Mucosa of descending colon (tissue), 3 donors: ENCODE measurements around the gene ITSN1. TPM values are rescaled to one million over a fixed set of nuclear protein-coding genes. Genes with fewer than 3 reads are reported as not detected.
A peak's percentile ranks its signal among the peaks of the same experiment; 100 is the strongest.

Experiments used
- ATAC-seq: fragments of 200-7000 bp; cut with Tn5 transposase; one replicate; pipeline ENCODE4 v1.9.1; 2020; ENCODE audit warnings: mild to moderate bottlenecking, moderate library complexity
- DNase-seq, 3 donors: peaks; one replicate each; pipeline ENCODE4 v3.0.0-alpha.2; 2020
- H3K36me3 ChIP-seq: fragments of 200-600 bp; one replicate; pipeline ENCODE4 v1.8.0; 2021; ENCODE audit warnings: low read depth, mild to moderate bottlenecking
- H3K4me1 ChIP-seq: fragments of 200-600 bp; one replicate; pipeline ENCODE4 v1.8.0; 2021; ENCODE audit warnings: low read depth, mild to moderate bottlenecking
- H3K4me3 ChIP-seq: fragments of 200-600 bp; one replicate; pipeline ENCODE4 v1.8.0; 2021; ENCODE audit warnings: mild to moderate bottlenecking
- H3K9me3 ChIP-seq: fragments of 200-600 bp; one replicate; pipeline ENCODE4 v1.8.0; 2021; ENCODE audit warnings: mild to moderate bottlenecking
- intact Hi-C, 2 donors: fragments of 100-400 bp; cut with DNase I in 1 of 2; cut with micrococcal nuclease in 1 of 2; formaldehyde crosslinking; loops; one replicate each; pipeline versions ENCODE4 v1.11.0 to v1.11.1; 2022; cut with DNase I, micrococcal nuclease
- total RNA-seq, 3 donors: library from RNA; stranded (reverse); fragmentation: NEBNext Ultra II Directional in 2 of 3; extraction: Animal tissue kit (Norgen Biotek cat#: 25700) in 2 of 3; gene quantifications; one replicate each; pipeline versions ENCODE4 v1.2.1 to v1.2.4, GENCODE V29; 2021 to 2023
- TF ChIP-seq, protein P1 (sequence below): fragments of 200-600 bp; IDR thresholded peaks from one replicate; pipeline ENCODE4 v1.8.0; 2022; ENCODE audit warnings: antibody characterized with exemption, mild to moderate bottlenecking
- donor health status: DM: no; HTN: no; CAD: no; lungs with moderate emphysema.
- donor health status: DM: no; HTN: no; CAD: no.
- donor health status: DM: no; HTN: yes; CAD: no.

ITSN1 gene
- total RNA-seq, 3 donors from 2014 or later = 35.6 to 54.8 (median 45.3) TPM

DNA sequence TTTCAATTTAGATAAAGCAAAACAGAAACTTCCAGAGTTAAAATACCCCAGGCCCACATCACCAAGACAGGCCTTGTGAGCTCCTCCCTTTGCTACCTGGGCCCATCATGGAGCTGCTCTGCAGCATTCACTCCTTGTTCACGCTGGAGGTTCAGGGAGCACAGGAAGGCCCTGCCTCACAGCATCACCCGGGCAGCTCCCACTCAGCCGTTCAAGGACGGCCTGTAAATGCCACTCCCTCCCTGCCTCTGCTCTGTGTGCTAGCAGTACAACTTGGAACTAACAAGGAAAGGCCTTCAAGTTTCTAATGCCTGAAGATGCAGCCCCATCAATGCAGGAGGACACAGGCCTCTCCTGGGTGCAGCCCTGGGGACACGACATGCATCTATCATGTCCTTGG is 261.7 kb downstream of the ITSN1 start:
- H3K4me1 ChIP-seq = no peaks in the 10 kb centered on the region
- TF ChIP-seq, protein P1, sequence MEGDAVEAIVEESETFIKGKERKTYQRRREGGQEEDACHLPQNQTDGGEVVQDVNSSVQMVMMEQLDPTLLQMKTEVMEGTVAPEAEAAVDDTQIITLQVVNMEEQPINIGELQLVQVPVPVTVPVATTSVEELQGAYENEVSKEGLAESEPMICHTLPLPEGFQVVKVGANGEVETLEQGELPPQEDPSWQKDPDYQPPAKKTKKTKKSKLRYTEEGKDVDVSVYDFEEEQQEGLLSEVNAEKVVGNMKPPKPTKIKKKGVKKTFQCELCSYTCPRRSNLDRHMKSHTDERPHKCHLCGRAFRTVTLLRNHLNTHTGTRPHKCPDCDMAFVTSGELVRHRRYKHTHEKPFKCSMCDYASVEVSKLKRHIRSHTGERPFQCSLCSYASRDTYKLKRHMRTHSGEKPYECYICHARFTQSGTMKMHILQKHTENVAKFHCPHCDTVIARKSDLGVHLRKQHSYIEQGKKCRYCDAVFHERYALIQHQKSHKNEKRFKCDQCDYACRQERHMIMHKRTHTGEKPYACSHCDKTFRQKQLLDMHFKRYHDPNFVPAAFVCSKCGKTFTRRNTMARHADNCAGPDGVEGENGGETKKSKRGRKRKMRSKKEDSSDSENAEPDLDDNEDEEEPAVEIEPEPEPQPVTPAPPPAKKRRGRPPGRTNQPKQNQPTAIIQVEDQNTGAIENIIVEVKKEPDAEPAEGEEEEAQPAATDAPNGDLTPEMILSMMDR = no peak
- H3K36me3 ChIP-seq = peaks cover 11% of the 10 kb centered on the region
- intact Hi-C loops = no loop called here
- ATAC-seq (no peak), DNase-seq (no peak)
- H3K9me3 ChIP-seq = no peaks in the 10 kb centered on the region
- no peak overlapping the region for H3K4me3 ChIP-seq

DNA sequence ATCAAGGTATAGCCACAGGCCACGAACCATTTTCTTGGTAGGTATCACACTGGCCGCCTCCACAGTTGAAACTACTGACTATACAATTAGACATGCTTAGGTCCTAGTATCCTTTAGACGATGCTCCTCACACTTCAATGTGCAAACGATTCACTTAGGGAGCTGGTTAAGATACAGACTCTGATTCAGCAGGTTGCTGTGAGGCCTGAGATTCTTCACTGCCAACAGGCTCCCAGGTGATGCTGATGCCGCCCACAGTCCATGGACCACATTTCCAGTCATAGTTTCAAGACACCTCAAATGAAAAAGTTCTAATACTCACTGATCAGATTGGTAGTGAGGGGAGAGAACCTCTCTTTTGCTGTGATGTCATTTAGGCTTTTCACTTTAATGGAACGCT is 266.5 kb downstream of the ITSN1 start:
- intact Hi-C loops = no loop called here
- Histone ChIP-seq H3K4me1 (no peaks in the 10 kb centered on the region), H3K36me3 (peaks cover 11% of the 10 kb centered on the region), H3K4me3 (no peak overlapping the region), H3K9me3 (no peaks in the 10 kb centered on the region)
- ATAC-seq (no peak), DNase-seq (no peak)
- TF ChIP-seq, protein P1 = no peak

DNA sequence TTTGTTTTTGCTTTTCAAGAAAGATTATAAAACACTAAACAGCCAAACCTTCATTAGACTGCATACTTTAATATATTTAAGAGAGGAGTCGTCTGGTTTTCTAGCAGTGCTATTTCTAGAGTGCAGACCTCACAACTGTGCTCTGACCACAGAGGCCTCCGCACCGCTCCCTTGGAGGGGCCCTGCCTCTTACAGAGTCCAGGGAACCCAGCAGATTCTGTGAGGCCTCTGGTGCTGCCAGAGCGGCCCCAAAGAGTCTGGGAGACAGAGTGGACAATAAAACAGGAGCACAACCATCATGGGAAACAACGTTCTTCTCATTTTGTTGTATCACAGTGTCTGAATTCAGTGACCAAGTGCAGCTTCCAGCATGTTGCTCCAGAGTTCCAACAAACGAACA is 267.5 kb downstream of the ITSN1 start:
- intact Hi-C loops = no loop called here
- Histone ChIP-seq H3K4me3 (no peak overlapping the region), H3K36me3 (peaks cover 11% of the 10 kb centered on the region), H3K4me1 (peaks cover 8% of the 10 kb centered on the region), H3K9me3 (no peaks in the 10 kb centered on the region)
- no peak for DNase-seq
- no peak for ATAC-seq
- TF ChIP-seq, protein P1 = no peak

DNA sequence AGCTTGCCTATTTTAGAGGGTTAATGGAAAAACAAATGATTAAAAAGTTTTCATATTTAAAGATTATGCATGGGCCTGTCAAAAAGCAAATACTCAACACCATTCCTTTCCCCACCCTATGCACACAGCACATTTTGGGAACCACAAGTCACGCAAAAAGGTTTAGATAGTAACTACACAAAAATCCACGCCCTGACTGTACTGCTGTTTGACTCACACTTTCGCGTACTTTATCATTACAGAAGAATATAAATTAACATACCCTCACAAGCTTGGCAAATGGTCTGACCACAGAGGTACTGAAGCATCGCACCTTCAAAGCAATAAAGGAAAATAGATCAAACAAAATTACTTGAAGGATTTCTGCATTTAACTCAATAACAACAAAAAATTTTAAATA is 271.9 kb downstream of the ITSN1 start:
- Histone ChIP-seq H3K4me1 (peaks cover 8% of the 10 kb centered on the region), H3K9me3 (no peaks in the 10 kb centered on the region), H3K36me3 (no peaks in the 10 kb centered on the region), H3K4me3 (no peak overlapping the region)
- intact Hi-C loops = no loop called here
- ATAC-seq (no peak), DNase-seq (no peak)
- TF ChIP-seq, protein P1 = no peak

DNA sequence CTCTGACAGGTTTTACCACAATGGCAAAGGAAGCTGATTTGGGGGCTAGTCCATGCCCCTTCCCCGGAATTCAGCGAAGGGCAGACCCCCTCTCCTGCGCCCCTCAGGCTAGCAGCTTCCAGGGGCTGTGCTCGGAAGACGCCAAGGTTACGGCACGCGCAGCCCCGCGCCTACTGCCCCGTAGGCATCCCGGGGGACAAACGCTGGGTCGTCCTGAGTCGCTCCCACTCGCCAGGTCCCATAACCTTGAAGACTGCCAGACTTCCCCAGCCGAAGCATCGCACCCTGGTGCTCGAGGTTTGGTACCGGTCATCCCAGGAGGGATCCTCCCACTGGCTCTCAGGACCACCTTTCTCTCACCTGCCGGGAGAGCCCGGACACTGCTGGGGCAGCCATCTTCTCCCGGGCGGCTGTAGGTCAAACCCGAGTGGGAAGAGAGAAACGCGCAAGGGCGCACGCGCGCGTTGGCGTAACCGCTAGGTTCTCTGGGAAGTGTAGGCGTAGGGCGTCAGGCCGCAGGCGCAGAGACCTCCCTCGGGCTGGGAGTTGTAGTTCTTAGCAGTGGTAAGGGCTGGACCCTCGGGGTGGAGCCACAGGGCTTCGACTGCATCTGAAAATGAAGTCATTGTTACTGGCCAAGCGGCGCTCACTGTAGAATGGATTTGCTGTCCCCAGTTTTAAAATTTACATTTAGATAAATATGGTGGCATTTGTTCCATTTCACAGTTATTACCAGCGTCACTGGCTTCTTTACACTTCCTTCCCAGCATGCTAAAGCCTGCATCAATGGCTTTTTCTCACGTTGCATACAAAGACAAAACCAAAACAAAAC is 273.3 kb downstream of the ITSN1 start, which contains the start of gene ATP5PO:
Gene ATP5PO (minus strand): TSS at position 437 of the 832 bp plus-strand sequence. CDS start 41 bp downstream, at position 396.
- TF ChIP-seq, protein P1 = no peak
- H3K9me3 ChIP-seq = no peaks in the 10 kb centered on the region
- DNase-seq = peak; percentile 98 to 99 (median 98)
- H3K36me3 ChIP-seq = no peaks in the 10 kb centered on the region
- intact Hi-C loops = no loop called here
- peak; percentile 100 for ATAC-seq
- H3K4me1 ChIP-seq = peaks cover 8% of the 10 kb centered on the region
- peak within 1 kb of the TSS; percentile 76 for H3K4me3 ChIP-seq
